SK-N-SH (cell line): ENCODE measurements around the gene NR2F1-AS1. TPM values are rescaled to one million over a fixed set of nuclear protein-coding genes. Genes with fewer than 3 reads are reported as not detected.
"Not testable (repeated sequence)": the region's sequence is repeated elsewhere in the genome, so short reads cannot be mapped to it uniquely, and the experiment has no call there.

Experiments
- CTCF ChIA-PET: fragments of 300-600, 350-600 bp; formaldehyde crosslinking; extraction: SDS; loops from one replicate; lab custom pipeline; 2021; lab: Yijun Ruan, JAX
- POLR2A ChIA-PET: fragments of 350-600 bp; sonication (Branson Sonifier 250); formaldehyde crosslinking; extraction: SDS; loops from one replicate; lab custom pipeline; 2020; ENCODE audit warnings: antibody characterized with exemption, inconsistent platforms; lab: Yijun Ruan, JAX
- DNase-seq: peaks from one replicate; pipeline ENCODE4 v3.0.0; 2012
- H2AFZ ChIP-seq: fragments of 200-600 bp; sonication (generic); 2 replicates; pipeline ENCODE4 v1.8.1; 2016; ENCODE audit warnings: antibody characterized with exemption, mild to moderate bottlenecking, low read depth
- H3F3A ChIP-seq: fragments of 200-600 bp; sonication (generic); replicated peaks from 2 replicates; pipeline ENCODE3; 2016; ENCODE audit warnings: antibody characterized with exemption, mild to moderate bottlenecking; ENCODE audit not compliant: insufficient read depth
- H3K27ac ChIP-seq, 2 experiments: fragments of 200-500 bp in 1 of 2; fragments of 200-600 bp in 1 of 2; sonication (Bioruptor generic) in 1 of 2; sonication (generic), shearing (Covaris generic) in 1 of 2; 2 replicates each; pipeline versions ENCODE4 v1.5.1 to v1.6.1; 2014 to 2016; ENCODE audit warnings: low read depth in 2 of 2, inconsistent platforms in 1 of 2, low read length in 1 of 2, mild to moderate bottlenecking in 1 of 2, mixed read lengths in 1 of 2
- H3K27me3 ChIP-seq: fragments of 200-600 bp; sonication (generic), shearing (Covaris generic); 2 replicates; pipeline ENCODE4 v1.6.1; 2016; ENCODE audit warnings: mixed run types; ENCODE audit not compliant: insufficient read depth
- H3K36me3 ChIP-seq, 2 experiments: fragments of 200-500 bp in 1 of 2; fragments of 200-600 bp in 1 of 2; sonication (Bioruptor generic) in 1 of 2; sonication (generic) in 1 of 2; replicated peaks in 1 of 2; 2 replicates each; pipeline versions ENCODE3 to v1.5.1; 2014 to 2016; ENCODE audit warnings: low read length in 1 of 2, mild to moderate bottlenecking in 1 of 2; ENCODE audit not compliant: insufficient read depth in 2 of 2, control insufficient read depth in 1 of 2
- H3K4me1 ChIP-seq, 2 experiments: fragments of 200-500 bp in 1 of 2; fragments of 200-600 bp in 1 of 2; sonication (Bioruptor generic) in 1 of 2; sonication (generic), shearing (Covaris generic) in 1 of 2; 2 replicates each; pipeline versions ENCODE4 v1.5.1 to v1.6.1; 2014 to 2016; ENCODE audit warnings: low read depth in 1 of 2, low read length in 1 of 2, mixed run types in 1 of 2; ENCODE audit not compliant: insufficient read depth in 2 of 2, control insufficient read depth in 1 of 2
- H3K4me2 ChIP-seq: fragments of 200-600 bp; sonication (generic), shearing (Covaris generic); 2 replicates; pipeline ENCODE4 v1.6.1; 2017; ENCODE audit warnings: mixed run types
- H3K4me3 ChIP-seq, 2 experiments: fragments of 200-500 bp in 1 of 2; fragments of 200-600 bp in 1 of 2; sonication (Bioruptor generic) in 1 of 2; sonication (generic), shearing (Covaris generic) in 1 of 2; 2 replicates each; pipeline versions ENCODE4 v1.5.1 to v1.8.1; 2014 to 2016; ENCODE audit warnings: low read depth in 2 of 2, inconsistent platforms in 1 of 2, low read length in 1 of 2, mild to moderate bottlenecking in 1 of 2, mixed read lengths in 1 of 2, moderate library complexity in 1 of 2
- H3K79me2 ChIP-seq: fragments of 200-600 bp; sonication (generic); 2 replicates; pipeline ENCODE4 v1.8.1; 2017; ENCODE audit warnings: mild to moderate bottlenecking; ENCODE audit not compliant: insufficient read depth
- H3K9ac ChIP-seq: fragments of 200-600 bp; sonication (generic); 2 replicates; pipeline ENCODE4 v1.6.1; 2017; ENCODE audit warnings: mixed run types
- H3K9me2 ChIP-seq: fragments of 200-600 bp; sonication (generic); 2 replicates; pipeline ENCODE4 v1.6.1; 2017; ENCODE audit warnings: mixed run types
- H3K9me3 ChIP-seq: fragments of 200-600 bp; sonication (generic); 2 replicates; pipeline ENCODE4 v1.6.1; 2017; ENCODE audit warnings: mixed run types, mild to moderate bottlenecking, moderate library complexity
- H4K20me1 ChIP-seq: fragments of 200-600 bp; sonication (generic); 2 replicates; pipeline ENCODE4 v1.6.1; 2017; ENCODE audit warnings: mild to moderate bottlenecking, mixed run types; ENCODE audit not compliant: insufficient read depth
- ELF1 ChIP-seq: IDR thresholded peaks from 2 replicates; pipeline ENCODE4 v1.4.0; 2012
- EP300 ChIP-seq, 2 experiments: IDR thresholded peaks; 2 replicates each; pipeline versions ENCODE4 v1.4.0 to v1.6.1; 2012; ENCODE audit warnings: borderline replicate concordance in 1 of 2, low read depth in 1 of 2, low read length in 1 of 2
- FOXJ3 ChIP-seq: sonication (generic); formaldehyde crosslinking; IDR thresholded peaks from 2 replicates; pipeline ENCODE4 v1.5.1; 2020; ENCODE audit warnings: mild to moderate bottlenecking, missing genetic modification reagents
- GABPA ChIP-seq: IDR thresholded peaks from 2 replicates; pipeline ENCODE4 v1.4.0; 2012; ENCODE audit warnings: low read depth, mild to moderate bottlenecking
- RAD21 ChIP-seq: IDR thresholded peaks from 2 replicates; pipeline ENCODE4 v1.6.1; 2012; ENCODE audit warnings: mild to moderate bottlenecking, low read length
- RFX5 ChIP-seq: IDR thresholded peaks from 2 replicates; pipeline ENCODE4 v1.6.1; 2012; ENCODE audit warnings: mild to moderate bottlenecking, improper control_type of control experiment, low read length
- SMC3 ChIP-seq: IDR thresholded peaks from 2 replicates; pipeline ENCODE4 v1.6.1; 2012; ENCODE audit warnings: low read depth, low read length, improper control_type of control experiment
- TEAD4 ChIP-seq: IDR thresholded peaks from 2 replicates; pipeline ENCODE4 v1.4.0; 2012; ENCODE audit warnings: mild to moderate bottlenecking, borderline replicate concordance; ENCODE audit not compliant: insufficient read depth
- WGBS: methylation state at CpG from one replicate; pipeline ENCODE4 v1.1.6; 2017; ENCODE audit warnings: low lambda C conversion rate; 5-methylcytosine and 5-hydroxymethylcytosine counted together
- polyA plus RNA-seq, 3 experiments: library from polyadenylated mRNA; depleted of rRNA; stranded (reverse); fragments of >200 nt; gene quantifications; 2 replicates each; pipeline ENCODE4 v1.2.3, GENCODE V29; 2012
- TF ChIP-seq, protein P1 (sequence below): IDR thresholded peaks from 2 replicates; pipeline ENCODE4 v1.4.0; 2012; ENCODE audit warnings: low read depth
- TF ChIP-seq, protein P2 (sequence below): IDR thresholded peaks from 2 replicates; pipeline ENCODE4; 2012
- TF ChIP-seq, protein P3 (sequence below): IDR thresholded peaks from 2 replicates; pipeline ENCODE4 v1.4.0; 2012; ENCODE audit warnings: low read depth, borderline replicate concordance

Gene NR2F1-AS1
- polyA plus RNA-seq, 1 of the 3 experiments (the other 2 are of a cell fraction), result 7.4 TPM

DNA sequence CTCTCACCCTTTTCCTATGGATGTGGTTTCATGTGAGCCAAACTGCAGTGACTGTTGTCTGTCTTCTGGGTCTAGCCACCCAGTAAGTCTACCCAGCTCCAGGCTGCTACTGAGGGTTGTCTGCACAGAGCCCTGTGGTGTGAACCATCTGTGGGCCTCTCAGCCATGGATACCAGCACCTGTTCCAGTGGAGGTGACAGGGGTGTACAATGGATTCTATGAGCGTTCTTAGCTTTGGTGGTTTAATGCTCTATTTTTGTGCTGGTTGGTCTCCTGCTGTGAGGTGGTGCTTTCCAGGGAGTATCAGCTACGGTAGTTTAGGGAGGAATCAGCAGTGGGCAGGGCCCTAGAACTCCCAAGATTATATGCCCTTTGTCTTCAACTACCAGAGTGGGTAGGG lies 186.7 kb downstream of the NR2F1-AS1 start:
- TF ChIP-seq RAD21 (no peak), FOXJ3 (CRISPR knock-in tag) (no peak), EP300 (IDR thresholded peaks at IDR 0.05; ENCODE audit: borderline replicate concordance in 1 of 2, low read depth in 1 of 2, low read length in 1 of 2) (no peak), GABPA (no peak), ELF1 (no peak), RFX5 (no peak), SMC3 (no peak), TEAD4 (no peak)
- TF ChIP-seq, protein P1, sequence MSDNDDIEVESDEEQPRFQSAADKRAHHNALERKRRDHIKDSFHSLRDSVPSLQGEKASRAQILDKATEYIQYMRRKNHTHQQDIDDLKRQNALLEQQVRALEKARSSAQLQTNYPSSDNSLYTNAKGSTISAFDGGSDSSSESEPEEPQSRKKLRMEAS, result no peak
- TF ChIP-seq, protein P2, sequence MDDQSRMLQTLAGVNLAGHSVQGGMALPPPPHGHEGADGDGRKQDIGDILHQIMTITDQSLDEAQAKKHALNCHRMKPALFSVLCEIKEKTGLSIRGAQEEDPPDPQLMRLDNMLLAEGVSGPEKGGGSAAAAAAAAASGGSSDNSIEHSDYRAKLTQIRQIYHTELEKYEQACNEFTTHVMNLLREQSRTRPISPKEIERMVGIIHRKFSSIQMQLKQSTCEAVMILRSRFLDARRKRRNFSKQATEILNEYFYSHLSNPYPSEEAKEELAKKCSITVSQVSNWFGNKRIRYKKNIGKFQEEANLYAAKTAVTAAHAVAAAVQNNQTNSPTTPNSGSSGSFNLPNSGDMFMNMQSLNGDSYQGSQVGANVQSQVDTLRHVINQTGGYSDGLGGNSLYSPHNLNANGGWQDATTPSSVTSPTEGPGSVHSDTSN, result no peak
- TF ChIP-seq, protein P3, sequence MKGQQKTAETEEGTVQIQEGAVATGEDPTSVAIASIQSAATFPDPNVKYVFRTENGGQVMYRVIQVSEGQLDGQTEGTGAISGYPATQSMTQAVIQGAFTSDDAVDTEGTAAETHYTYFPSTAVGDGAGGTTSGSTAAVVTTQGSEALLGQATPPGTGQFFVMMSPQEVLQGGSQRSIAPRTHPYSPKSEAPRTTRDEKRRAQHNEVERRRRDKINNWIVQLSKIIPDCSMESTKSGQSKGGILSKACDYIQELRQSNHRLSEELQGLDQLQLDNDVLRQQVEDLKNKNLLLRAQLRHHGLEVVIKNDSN, result no peak
- TF ChIP-seq, all 33 proteins: peak for 0
- Histone ChIP-seq H3K4me3 (no peak overlapping the region), H3K9ac (no peak overlapping the region), H4K20me1 (no peaks in the 10 kb centered on the region), H3K79me2 (no peaks in the 10 kb centered on the region), H3K9me2 (no peaks in the 10 kb centered on the region), H3K9me3 (no peaks in the 10 kb centered on the region), H3K4me1 (no peaks in the 10 kb centered on the region; a peak in 1 of 4 replicates), H3F3A (no peaks in the 10 kb centered on the region), H3K4me2 (no peak overlapping the region), H3K36me3 (no peaks in the 10 kb centered on the region), H2AFZ (no peak overlapping the region), H3K27ac (no peak overlapping the region), H3K27me3 (no peaks in the 10 kb centered on the region)
- ChIA-PET POLR2A (no interaction called here), CTCF (interaction anchor here (1.5 kb wide), 1 partner anchor 35 kb away, joined by 3 read pairs; no protein-coding TSS in a partner anchor)
- no peak for DNase-seq
- WGBS, result 78% methylated on average over 1 of the region's 2 CpGs

DNA sequence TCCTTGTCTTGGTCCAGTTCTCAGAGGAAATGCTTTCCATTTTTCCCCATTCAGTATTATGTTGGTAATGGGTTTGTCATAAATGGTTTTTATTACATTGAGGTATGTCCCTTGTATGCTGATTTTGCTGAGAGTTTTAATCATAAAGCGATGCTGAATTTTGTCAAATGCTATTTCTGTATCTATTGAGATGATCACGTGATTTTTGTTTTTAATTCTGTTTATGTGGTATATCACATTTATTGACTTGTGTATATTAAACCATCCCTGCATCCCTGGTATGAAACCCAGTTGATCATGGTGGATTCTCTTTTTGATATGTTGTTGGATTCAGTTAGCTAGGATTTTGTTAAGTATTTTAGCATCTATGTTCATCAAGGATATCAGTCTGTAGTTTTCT lies 189.8 kb downstream of the NR2F1-AS1 start:
- CTCF ChIA-PET, result not testable (repeated sequence)

More for the DNA sequence above, 189.8 kb downstream of the NR2F1-AS1 start:
- POLR2A ChIA-PET, H3K27ac ChIP-seq, DNase-seq, H3F3A ChIP-seq, H3K4me1 ChIP-seq, H3K9me2 ChIP-seq, H3K27me3 ChIP-seq, H3K4me2 ChIP-seq, H3K9me3 ChIP-seq, H3K4me3 ChIP-seq, H2AFZ ChIP-seq, H4K20me1 ChIP-seq, H3K36me3 ChIP-seq, H3K9ac ChIP-seq, H3K79me2 ChIP-seq: not testable (repeated sequence)
- WGBS, result 85% methylated on average over 2 of the region's 2 CpGs
